ENCODE results near the gene FOXD4.
"Not testable (repeated sequence)": the region's sequence is repeated elsewhere in the genome, so short reads cannot be mapped to it uniquely, and the experiment has no call there.

The FOXD4 gene

GRCh38 chr9:90851-91250 lies 27.4 kb downstream of the FOXD4 start:
- peak; percentile 39 for DNase-seq

DNA sequence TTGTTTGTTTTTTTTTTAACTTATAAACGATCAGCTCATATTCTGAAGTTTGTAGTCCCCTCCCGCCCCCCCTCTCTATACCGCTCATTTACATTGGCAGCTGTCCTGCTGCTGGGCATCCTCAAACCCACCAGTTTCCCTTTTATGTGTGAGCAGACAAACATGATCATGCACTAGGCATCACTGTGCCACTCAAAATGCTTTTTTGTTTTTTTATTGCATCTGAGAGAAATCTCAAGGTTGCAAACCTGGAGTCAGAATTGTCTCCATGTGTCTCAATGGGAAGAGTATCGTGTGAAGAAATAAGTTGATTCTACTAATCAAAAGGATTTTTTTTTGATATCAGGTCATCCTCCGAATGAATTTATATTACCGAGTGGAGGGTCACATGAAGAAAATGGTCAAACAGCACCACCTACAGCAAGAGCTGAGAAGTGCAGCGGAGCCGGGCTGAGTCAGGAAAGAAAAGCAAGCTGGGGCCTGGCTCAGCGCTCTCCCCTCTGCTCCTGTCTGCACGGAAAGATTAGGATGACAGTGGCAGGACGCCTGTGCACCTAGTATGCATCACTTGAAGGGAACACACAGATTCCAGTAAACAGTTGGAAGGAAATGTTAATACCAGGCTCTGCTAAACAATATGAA lies 29.7 kb downstream of the FOXD4 start:
- DNase-seq, result not testable (repeated sequence)

DNA sequence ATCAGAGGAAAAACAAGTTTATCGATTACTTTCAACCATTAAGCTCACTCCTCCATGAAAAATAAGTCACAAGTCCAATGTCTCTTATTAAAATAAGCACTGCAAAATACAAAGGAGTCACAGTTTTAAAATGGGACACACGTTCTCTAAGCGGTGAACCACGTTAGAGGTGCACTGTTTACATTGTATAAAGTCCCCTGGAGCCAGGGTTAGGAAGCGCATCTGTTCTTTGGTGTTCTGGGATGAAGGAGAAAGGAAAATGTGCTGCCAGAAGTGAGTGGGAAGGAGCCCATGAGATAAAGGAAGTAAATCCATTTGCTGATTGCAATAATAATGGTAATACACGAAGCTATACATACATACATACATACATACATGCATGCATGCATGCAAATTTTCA lies 30.4 kb downstream of the FOXD4 start:
- not testable (repeated sequence) for DNase-seq

- not testable (repeated sequence) for DNase-seq
These were observed 31.1 kb downstream of the FOXD4 start for GRCh38 chr9:87105-87504.

DNA sequence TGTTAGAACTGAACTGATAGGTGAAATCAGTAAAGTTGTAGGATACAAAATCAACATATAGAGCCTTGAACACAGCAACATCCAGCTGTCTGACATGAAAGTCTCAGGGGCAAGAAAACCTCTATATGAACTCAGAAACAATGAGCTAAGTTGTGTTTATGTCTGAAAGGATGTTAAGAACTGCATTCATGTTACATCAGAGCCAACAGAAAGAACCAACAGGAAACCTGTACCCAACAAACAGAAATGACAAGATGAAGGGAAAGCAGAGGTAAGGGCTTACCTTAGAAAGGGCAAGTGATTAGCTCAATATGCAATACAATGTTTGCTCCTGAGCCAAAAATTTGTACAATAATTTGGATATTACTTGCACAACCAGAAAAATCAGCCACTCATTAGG lies 31.5 kb downstream of the FOXD4 start:
- not testable (repeated sequence) for DNase-seq

DNA sequence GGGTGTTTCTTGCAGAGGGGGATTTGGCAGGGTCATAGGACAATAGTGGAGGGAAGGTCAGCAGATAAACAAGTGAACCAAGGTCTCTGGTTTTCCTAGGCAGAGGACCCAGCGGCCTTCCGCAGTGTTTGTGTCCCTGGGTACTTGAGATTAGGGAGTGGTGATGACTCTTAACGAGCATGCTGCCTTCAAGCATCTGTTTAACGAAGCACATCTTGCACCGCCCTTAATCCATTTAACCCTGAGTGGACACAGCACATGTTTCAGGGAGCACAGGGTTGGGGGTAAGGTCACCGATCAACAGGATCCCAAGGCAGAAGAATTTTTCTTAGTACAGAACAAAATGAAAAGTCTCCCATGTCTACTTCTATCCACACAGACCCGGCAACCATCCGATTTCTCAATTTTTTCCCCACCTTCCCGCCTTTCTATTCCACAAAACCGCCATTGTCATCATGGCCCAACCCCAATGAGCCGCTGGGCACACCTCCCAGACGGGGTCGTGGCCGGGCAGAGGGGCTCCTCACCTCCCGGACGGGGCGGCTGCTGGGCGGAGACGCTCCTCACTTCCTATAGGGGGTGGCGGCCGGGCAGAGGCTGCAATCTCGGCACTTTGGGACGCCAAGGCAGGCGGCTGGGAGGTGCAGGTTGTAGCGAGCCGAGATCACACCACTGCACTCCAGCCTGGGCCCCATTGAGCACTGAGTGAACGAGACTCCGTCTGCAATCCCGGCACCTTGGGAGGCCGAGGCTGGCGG lies 35.1 kb downstream of the FOXD4 start:
- not testable (repeated sequence) for DNase-seq

DNA sequence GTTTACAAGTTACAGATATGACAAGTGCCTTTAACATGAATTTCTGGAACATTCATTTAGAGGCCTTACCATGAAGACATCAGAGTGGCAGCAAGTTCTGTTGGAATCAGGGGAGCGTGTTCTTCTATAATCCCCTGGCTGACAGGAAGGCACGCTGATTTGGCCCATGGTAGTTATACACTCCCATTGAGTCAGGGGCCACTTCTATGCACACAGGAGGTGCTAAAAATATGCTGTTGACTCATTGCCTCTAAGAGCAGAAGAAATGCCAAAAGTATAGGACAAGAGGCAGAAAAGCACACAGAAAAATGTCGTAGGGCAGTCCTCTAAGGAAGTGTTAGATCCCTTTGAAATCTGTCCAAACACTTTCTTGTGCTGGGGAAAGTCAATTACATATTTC lies 39.9 kb downstream of the FOXD4 start:
- DNase-seq, result peak; percentile 30

DNA sequence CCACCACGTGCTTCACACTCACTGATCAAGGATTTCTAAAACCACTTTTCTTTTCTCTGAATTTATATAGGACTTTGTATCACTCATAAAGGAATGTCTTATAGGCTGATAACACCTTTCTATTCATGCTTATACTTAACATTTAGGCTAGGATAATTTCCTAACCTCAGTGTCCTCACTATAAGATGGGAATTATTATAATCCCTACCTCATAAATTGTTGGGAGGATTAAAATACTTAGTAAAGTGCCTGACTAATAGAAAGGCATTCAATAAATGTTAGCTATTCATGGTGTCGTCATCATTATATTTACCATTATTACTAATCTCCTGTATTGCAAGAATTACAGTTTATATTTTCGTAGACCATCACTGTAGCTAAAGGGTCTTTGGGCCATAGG lies 41.8 kb downstream of the FOXD4 start:
- DNase-seq, result not testable (repeated sequence)

GRCh38 chr9:73900-74525 lies 44.2 kb downstream of the FOXD4 start:
- not testable (repeated sequence) for DNase-seq

DNA sequence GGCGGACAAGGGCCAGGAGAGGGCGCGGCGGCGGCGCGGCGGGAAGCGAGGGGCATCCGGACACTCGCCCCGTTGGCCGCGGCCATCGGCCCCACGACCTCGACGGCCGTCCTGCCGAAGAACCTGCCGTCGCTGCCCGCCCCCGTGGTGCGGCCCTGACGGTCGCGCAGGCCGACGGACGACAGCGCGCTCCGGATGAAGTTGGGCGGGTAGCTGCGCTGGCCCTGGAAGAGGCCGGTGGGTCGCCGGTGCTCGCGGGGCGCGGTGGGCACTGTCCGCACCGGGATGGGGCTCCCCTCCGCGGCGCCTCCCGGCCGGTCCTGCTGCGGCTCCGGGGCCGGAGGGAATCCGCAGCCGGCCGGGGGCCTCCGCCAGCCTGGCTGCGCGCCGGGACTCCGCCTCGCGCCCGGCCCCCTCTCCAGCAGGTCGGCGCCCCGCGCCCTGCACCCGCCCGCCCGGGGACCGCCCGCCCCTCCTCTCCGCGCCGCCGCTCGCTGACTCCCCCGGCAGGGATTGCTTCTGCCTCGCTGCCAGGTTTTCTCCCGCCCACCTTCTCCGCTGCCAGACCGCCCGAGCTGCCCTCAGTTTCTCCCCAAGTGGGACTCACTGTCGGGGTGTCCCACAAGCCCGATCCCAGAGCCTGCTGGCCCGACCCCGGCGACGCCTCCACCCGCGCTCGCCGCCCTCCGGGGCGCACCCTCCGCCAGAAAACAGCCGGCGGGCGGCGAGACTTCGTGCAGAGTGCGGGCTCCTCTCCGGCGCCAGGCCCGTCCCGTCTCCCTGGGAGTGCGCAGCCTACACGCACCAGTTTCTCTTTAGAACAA lies 44.9 kb downstream of the FOXD4 start:
- DNase-seq, result peak; percentile 50
